DMS 273 (cell line): Measurements from ENCODE around the gene RANBP9.

Experiments
- DNase-seq: peaks from one replicate; lab custom pipeline; 2025; ENCODE audit not compliant: unreplicated experiment; lab: John Stamatoyannopoulos, UW

Gene RANBP9

DNA sequence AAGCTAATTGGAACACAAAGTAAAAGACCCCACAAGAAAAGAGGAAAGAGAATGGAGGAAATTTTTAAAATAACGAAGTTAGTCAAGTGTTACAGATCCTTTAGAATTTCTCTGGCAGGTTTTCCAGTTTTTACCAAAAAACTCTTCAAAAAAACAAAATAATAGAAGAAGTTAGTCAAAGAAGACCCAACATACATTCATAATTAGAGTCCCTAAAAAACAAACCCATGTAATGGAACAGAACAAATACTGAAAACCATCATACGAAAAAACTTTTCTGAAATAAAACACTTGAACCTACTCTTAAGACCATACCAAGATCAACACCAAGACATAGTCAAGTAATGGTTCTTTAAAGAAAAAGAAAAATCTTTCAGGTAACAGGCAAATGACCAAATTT is 31.6 kb downstream of the RANBP9 start:
- DNase-seq = no peak

- DNase-seq = no peak
Measured at GRCh38 chr6:13678255-13678983, 33.2 kb downstream of the RANBP9 start.

DNA sequence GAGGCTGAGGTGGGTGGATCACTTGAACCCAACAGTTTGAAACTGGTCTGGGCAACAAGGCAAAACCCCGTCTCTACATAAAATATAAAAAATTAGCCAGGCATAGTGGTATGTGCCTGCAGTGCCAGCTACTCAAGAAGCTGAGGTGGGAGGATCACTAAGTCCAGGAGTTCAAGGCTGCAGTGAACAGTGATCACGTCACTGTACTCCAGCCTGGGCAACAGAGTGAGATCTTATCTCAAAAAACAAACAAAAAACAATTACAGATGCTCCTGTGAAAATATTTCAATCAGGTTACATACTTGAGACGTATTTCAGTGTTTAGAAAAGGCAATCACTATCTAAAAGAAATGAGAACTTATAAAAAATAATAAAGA is 33.8 kb downstream of the RANBP9 start:
- DNase-seq = no peak

- no peak for DNase-seq
Measured at GRCh38 chr6:13676551-13677156, 35.0 kb downstream of the RANBP9 start.

GRCh38 chr6:13674533-13675190 is 37.0 kb downstream of the RANBP9 start:
- no peak for DNase-seq

- no peak for DNase-seq
Measured at GRCh38 chr6:13673825-13674444, 37.7 kb downstream of the RANBP9 start.

GRCh38 chr6:13673368-13673767 is 38.3 kb downstream of the RANBP9 start:
- DNase-seq = no peak

DNA sequence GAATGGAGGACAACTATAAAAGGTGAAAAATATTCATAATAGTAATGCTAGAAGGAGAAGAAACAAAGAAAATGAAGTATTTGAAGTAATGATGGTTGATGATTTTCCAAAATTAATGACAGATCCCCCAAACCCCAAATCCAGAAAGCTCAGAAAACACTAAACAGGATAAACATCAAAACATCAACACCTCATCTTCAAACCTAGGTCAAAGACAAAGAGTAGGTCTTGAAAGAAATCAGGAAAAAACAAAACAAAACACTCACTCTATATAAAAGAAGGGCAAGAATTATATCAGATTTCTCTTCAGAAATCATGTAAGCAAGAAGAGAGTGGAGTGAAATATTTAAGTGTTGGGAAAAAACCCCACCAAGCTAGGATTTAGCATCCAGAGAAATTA is 38.7 kb downstream of the RANBP9 start:
- DNase-seq = no peak

DNA sequence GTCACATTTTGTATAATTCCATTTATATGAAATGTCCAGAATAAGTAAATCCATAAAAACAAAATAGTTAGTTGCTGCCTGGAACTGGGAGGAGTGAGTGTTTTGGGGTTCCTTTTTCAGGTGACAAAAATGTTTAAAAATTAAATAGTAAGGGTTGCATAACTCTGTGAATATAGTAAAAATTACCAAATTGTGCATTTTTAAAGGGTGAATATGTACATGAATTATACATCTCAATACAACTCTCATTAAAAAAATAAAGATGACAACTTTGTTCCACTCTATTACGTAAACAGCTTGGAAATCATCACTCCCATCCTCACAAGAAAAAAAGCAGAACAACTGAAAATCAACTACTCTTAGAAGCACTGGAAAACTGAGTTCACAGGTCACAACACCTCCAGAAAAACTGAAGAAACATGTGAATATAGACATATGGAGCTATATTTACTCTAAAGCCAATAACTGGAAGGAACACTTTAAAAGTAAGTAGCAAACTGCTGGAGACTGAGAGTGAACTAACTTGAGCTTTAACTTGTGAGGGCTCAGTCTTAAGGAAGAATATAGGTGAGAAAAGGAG is 40.0 kb downstream of the RANBP9 start:
- DNase-seq = no peak

- no peak for DNase-seq
Measured at GRCh38 chr6:13669476-13669875, 42.2 kb downstream of the RANBP9 start.

DNA sequence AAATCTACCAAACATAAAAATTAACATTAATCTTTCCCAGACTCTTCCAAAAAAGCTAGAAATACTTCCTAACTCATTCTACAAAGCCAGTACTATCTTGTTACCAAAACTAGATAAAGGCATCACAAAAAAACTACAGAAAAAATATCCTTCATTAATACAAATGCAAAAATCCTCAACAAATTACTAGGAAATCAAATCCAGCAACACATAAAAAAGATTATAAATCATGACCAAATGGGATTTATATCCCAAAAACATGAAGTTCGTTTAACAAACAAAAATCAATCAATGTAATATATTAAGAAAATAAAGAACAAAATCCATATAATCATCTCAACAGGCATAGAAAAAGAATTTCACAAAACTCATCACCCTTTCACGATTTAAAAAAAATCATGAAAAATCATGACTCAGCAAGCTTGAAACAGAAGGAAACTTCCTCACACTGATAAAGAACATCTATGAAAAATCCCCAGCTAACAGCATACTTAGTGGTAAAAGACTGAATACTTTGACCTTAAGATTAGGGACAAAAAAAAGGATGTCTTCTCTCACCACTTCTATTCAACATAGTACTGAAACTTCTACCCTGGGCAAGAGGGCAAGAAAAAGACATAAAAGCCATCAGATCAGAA is 43.2 kb downstream of the RANBP9 start:
- no peak for DNase-seq

DNA sequence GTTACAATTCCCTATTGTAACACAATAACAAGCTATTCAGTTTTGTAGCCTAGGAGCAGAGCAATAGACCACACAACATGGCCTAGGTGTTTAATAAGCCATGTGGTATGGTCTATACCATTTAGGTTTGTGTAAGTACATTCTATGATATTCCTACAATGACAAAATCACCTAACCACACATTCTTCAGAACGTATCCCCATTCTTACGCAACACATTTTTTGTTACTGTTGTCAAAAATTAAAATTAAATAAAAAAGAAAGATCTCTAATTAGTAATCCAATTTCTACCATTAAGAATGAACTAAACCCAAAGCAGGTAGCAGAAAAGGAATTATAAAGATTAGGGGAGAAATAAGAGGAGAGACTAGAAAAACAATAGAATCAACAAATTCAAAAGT is 44.0 kb downstream of the RANBP9 start:
- DNase-seq = no peak

GRCh38 chr6:13666194-13667105 is 45.2 kb downstream of the RANBP9 start:
- no peak for DNase-seq

DNA sequence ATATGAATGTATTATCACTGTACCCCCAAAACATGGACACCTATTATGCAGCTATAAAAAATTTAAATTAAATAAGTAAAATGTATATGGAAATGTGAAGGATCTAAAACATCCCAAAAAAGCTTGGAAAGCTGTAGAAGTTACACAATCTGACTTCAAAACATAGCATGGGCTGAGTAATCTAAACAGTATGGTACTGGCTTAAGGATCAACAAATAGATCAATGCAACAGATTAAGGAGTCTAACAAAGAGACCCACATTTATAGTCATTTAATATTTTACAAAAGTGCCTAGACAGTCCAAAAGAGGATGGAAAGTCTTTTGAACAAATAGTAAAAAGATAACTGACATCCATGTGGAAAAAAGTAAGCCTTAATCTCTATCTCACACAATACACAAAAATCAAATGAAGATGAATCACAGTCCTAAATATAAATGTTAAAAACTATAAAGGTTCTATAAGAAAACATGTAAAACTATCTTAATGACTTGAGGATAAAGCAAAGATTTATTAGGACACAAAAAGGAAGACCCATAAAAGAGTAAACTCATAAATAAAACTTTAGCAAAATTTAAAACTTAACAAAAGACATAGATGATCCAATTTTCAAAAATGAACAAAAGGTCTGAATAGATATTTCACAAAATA is 46.8 kb downstream of the RANBP9 start:
- DNase-seq = no peak

DNA sequence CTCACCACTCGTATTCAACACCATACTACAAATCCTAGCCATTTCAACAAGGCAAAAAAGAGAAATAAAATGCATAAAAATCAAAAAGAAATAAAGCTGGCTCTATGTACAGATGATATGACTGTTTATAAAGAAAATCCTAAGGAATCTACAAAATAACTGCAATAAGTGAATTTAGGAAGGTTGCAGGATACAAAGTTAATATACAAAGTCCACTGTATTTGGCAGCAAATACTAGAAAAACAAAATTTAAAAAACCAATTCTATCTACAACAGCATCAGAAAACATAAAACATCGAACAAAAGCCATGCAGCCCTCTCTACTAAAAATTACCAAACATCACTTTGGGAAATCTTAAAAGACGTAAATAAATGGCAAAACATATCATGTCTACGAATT is 47.6 kb downstream of the RANBP9 start:
- DNase-seq = no peak

- no peak for DNase-seq
Measured at GRCh38 chr6:13662651-13663334, 48.8 kb downstream of the RANBP9 start.

GRCh38 chr6:13661647-13662046 is 50.0 kb downstream of the RANBP9 start:
- DNase-seq = peak; percentile 6

GRCh38 chr6:13660893-13661292 is 50.7 kb downstream of the RANBP9 start:
- DNase-seq = no peak

DNA sequence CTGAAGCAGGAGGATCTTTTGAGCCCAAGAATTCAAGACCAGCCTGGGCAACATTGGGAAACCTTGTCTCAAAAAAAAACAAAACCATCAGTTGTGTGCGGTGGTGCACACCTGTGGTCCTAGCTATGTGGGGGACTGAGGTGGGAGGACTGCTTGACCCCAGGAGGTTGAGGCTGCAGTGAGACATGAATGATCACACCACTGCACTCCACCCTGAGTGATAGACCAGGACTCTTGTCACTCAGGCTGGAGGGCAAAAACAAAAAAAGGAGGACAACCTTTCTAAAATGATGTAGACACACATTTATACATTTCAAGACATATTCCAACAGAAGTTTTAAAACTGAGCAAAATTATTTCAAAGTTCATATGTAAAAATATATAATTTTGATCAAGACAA is 51.4 kb downstream of the RANBP9 start:
- no peak for DNase-seq
